Measurements from ENCODE around the gene CTR9.

The CTR9 gene

GRCh38 chr11:10742460-10743208 lies 8.4 kb upstream of the CTR9 start:
- no peak for DNase-seq (ENCODE audit: low read depth in 2 of 2)

- no peak for DNase-seq (ENCODE audit: low read depth in 2 of 2)
These were observed 7.6 kb upstream of the CTR9 start for GRCh38 chr11:10743354-10744000.

DNA sequence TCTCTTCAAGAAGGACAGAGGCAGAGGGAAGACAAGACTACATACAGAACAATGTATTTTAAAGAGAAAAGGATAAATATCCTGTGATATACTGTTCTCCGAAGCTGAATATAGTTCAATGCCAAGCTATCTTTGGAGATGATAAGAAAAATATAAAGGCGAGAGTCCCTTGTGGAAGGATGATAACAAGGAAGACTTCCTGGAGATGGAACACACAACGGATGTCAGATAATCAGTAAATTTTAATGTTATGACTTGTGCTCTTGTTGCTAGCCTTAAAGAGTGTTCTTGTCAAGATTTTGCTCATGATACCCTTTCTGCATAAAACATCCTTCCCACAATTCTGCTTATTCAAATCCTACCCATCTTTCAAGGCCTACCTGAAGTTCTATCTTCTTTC lies 6.8 kb upstream of the CTR9 start:
- no peak for DNase-seq (ENCODE audit: low read depth in 2 of 2)

- DNase-seq (ENCODE audit: low read depth in 2 of 2), result no peak
These were observed 4.2 kb upstream of the CTR9 start for GRCh38 chr11:10746871-10747270.

DNA sequence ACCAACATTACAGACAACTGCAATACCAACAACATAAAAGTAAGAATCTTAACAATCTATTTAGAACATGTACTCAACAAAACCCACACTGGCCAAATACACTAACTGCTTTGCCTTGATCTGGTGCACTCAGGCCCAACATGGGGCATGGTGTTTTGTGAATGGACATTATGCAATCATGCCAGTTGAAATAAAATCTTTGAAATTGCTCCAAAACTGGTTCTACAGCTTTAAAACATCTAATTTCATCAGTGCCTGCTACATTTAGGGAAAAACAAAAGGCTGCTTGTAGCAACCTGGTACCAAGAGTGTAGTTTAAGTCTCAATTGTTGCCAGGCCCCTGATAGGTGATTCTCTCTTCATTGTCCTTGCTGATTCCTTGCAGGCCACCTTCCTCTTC lies 3.3 kb upstream of the CTR9 start:
- DNase-seq (ENCODE audit: low read depth in 2 of 2), result no peak

DNA sequence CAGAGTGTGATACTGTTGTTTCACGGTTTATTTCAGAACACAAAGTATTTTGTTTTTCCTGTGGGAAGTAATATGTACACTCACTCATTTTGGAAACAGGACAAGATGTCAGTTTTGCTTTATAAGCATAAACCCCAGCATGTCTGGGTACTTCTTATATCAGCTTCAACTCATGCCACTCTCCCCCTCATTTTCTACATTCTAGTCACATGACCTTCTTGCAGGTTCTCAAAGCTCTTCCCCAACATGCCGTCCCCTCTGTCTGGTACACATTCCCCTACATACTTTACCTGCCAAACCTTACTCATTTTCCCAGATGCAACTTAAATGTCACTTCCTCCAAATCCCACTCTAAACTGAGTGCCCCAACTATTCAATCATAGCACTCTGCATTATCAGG lies 1.6 kb upstream of the CTR9 start:
- no peak for DNase-seq (ENCODE audit: low read depth in 2 of 2)

GRCh38 chr11:10751581-10751940 lies 515 bp downstream of the CTR9 start:
- DNase-seq (ENCODE audit: low read depth in 2 of 2), result no peak

DNA sequence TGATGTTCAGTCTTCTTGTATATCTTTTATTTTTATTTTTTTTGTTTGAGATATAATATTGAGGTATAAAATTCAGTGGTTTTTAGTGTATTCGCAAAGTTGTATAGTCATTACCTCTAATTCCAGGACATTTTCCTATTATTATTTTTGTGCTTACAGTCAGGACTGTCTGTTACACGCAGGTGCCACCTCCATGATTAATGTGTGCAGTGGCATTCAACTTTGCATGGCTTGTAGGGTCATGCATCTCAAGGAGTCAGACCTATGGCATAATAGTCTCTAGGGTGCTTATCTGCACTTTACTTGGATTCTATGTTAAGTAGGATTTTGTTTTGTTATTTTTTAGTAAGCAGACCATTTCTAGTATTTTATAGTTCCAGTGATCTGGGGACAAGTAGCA lies 1.0 kb downstream of the CTR9 start:
- no peak for DNase-seq (ENCODE audit: low read depth in 2 of 2)

- DNase-seq (ENCODE audit: low read depth in 2 of 2), result no peak
These were observed 1.4 kb downstream of the CTR9 start for GRCh38 chr11:10752486-10752885.

DNA sequence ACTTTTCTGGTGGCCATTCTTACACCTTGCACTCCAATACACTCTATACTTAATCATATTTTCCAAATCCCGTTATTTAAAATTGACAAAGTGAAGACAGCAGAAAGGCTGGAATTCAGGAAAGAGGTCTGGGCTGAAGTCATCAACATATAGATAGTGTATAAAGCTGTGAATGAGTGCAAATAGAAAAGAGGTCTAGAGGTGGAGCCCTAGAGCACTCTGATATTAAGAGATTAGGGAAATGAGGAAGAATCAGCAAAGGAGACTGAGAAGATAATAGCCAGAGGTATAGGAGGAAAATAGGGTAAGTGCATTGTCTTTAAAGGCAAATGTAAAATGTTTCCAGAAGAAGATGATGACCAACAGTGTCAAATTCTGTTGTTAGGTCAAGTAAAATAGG lies 7.9 kb downstream of the CTR9 start:
- no peak for DNase-seq (ENCODE audit: low read depth in 2 of 2)

- no peak for DNase-seq (ENCODE audit: low read depth in 2 of 2)
These were observed 10.1 kb downstream of the CTR9 start for GRCh38 chr11:10761085-10761698.

- DNase-seq (ENCODE audit: low read depth in 2 of 2), result no peak
These were observed 11.1 kb downstream of the CTR9 start for GRCh38 chr11:10762185-10762584.

GRCh38 chr11:10762913-10763421 lies 11.9 kb downstream of the CTR9 start:
- no peak for DNase-seq (ENCODE audit: low read depth in 2 of 2)

DNA sequence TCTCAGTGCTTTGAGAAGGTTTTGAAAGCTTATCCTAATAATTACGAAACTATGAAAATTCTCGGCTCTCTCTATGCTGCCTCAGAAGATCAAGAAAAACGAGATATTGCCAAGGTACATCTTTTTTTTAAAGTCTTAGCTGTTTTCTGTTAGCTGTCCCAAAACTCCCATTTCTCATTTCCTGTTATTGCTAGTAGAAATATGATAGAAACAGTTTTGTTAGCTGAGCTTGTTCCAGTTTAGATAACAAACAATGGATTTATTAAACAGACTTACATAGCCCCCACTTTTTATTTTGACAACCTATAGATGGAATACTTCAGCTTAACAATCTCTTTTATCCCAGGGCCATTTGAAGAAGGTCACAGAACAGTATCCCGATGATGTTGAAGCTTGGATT lies 12.7 kb downstream of the CTR9 start:
- DNase-seq (ENCODE audit: low read depth in 2 of 2), result no peak

DNA sequence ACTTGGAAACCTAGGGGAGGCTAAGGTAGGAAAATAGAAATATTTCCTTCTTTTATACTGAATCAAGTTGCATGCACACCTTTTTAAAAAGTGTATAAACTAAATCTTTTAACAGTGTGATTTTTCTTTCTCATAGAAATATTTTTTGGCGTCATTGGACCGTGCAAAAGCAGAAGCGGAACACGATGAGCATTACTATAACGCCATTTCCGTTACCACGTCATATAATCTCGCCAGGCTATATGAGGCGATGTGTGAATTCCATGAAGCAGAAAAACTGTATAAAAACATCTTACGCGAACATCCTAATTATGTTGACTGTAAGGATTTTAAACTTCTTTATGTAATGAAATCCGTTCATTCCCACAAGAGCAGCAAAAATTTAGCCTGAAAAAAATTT lies 13.4 kb downstream of the CTR9 start:
- DNase-seq (ENCODE audit: low read depth in 2 of 2), result no peak

DNA sequence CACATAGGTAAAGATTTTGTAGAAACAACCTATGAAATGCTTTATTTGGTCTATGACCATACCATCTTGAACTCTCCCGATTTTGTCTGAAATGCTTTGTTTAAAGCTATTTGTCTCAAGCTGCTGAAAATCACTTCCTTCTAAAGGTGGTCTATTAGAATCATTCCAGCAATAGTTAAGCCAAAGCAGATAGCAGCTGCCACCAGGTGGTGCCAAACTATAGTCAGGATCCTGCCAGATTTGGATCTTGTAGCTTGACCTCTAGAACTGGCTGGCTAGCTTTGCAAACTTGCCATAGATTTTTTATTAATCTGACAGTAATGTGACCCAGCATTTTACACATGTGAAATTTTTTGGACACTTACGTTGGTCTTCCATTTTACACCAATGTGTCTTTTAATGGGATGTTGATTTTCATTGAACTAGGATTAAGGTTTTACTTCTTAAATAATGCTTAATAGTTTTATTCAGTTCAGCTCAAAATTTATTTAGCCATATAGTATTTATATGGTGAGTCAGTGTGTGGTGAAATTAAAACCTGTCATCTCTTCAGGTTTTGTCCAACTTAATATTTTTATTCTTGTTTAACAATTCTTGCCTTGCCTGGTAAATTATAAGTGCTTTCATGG lies 19.7 kb downstream of the CTR9 start:
- no peak for DNase-seq (ENCODE audit: low read depth in 2 of 2)

GRCh38 chr11:10771457-10771856 lies 20.4 kb downstream of the CTR9 start:
- no peak for DNase-seq (ENCODE audit: low read depth in 2 of 2)

DNA sequence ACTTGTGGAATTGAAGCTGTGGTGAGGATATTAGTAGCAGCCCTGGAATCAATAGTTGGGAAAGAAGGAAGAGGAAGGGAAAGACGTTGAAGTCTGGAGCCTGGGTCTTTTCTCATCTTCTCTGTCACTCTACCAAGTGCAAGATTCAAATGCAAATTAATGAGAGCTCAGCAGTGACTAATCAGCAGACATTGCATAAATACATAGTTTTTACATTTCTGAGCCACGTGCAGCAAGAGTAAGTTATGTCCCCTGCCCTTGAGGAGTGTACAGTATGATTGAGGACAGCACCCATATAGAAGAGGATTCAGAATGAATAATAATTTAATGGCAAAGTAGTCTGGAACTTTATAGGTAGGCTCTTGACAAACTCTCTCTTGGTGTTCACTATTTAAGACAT lies 23.8 kb downstream of the CTR9 start:
- DNase-seq (ENCODE audit: low read depth in 2 of 2), result no peak

- DNase-seq (ENCODE audit: low read depth in 2 of 2), result no peak
These were observed 26.3 kb downstream of the CTR9 start for GRCh38 chr11:10777393-10777793.

DNA sequence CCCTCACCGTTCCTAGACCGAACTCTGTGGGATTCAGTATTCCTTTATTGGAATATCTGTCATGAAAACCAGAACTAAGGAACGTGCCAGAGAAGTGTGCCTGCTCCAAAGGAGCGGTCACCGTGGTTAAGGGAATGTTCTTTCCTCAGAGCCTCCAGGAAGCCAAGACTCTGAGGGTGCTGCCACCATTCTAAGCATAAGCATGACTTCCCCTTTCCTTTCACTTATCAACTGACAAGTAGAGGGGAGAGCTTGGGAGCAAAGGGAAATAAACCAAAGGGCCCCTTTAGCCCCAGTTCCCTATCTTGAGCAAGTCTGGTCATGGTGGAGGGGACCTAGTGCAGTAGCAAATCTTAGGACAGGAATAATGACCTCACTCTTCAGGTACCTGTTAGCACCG lies 26.8 kb downstream of the CTR9 start:
- DNase-seq (ENCODE audit: low read depth in 2 of 2), result no peak

DNA sequence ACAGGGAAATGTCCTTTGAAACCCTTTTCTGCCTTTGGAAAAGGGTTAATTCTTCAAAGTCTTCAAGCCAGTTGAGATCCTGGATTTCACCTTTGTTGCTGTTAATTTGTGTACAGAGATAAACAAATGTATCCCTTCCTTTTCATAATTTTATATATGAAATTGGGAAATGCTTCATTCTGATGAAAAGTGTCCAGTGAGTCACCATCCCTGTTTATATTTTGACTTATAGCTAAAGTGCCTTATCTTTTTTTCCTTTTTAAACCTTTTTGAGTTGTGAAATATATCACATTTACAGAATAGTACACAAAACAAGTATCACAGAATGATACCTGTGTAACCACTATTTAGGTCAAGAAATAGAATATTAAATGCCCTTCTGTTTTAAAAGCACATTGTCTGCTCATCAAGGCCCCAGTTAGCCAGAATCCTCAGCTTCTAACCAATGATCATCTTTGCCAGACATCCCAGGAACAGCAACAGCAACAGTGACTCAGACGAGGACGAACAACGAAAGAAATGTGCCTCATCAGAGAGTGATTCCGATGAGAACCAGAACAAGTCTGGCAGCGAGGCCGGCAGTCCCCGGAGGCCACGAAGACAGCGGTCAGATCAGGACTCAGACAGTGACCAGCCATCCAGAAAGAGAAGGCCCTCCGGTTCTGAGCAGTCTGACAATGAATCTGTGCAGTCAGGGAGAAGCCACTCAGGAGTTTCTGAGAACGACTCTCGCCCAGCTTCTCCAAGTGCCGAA lies 27.3 kb downstream of the CTR9 start:
- DNase-seq (ENCODE audit: low read depth in 2 of 2), result no peak

GRCh38 chr11:10779086-10779485 lies 28.0 kb downstream of the CTR9 start:
- no peak for DNase-seq (ENCODE audit: low read depth in 2 of 2)

Measured in stimulated activated CD8-positive, alpha-beta memory T cell treated with anti-CD3 and anti-CD28 coated beads, Interleukin-2, amount 100 ng/mL, for 48 hours (primary cell).